HUES6 (cell line): ENCODE data around the gene SEC23B.
A peak's percentile ranks its signal among the peaks of the same experiment; 100 is the strongest.

ENCODE experiments used
- H3K27ac ChIP-seq: 2 replicates; pipeline ENCODE4 v1.7.0; 2013; ENCODE audit warnings: low read depth, mild to moderate bottlenecking, low read length, inconsistent platforms
- H3K27me3 ChIP-seq: 2 replicates; pipeline ENCODE4 v1.6.1; 2013; ENCODE audit warnings: low read length; ENCODE audit not compliant: control insufficient read depth, insufficient read depth
- H3K36me3 ChIP-seq: 2 replicates; pipeline ENCODE4 v1.6.1; 2013; ENCODE audit warnings: low read length; ENCODE audit not compliant: control insufficient read depth, insufficient read depth
- H3K4me1 ChIP-seq: 2 replicates; pipeline ENCODE4 v1.6.1; 2013; ENCODE audit warnings: low read length; ENCODE audit not compliant: control insufficient read depth, insufficient read depth
- H3K4me3 ChIP-seq: 2 replicates; pipeline ENCODE4 v1.5.1; 2013; ENCODE audit warnings: low read depth, low read length
- H3K9ac ChIP-seq: one replicate; pipeline ENCODE4 v1.6.1; 2013; ENCODE audit warnings: mild to moderate bottlenecking, low read length
- H3K9me3 ChIP-seq: 2 replicates; pipeline ENCODE4 v1.6.1; 2013; ENCODE audit warnings: low read depth, low read length; ENCODE audit not compliant: control insufficient read depth, insufficient read depth

The SEC23B gene

GRCh38 chr20:18588574-18588933 lies 80.8 kb downstream of the SEC23B start:
- Histone ChIP-seq H3K36me3 (no peaks in the 10 kb centered on the region; the same call in 1 of the 2 replicates), H3K4me3 (peak overlapping the region; percentile 90), H3K4me1 (peaks cover 38% of the 10 kb centered on the region), H3K9ac (peak overlapping the region; percentile 84), H3K27ac (peak overlapping the region; percentile 29; the same call in 1 of the 2 replicates), H3K27me3 (no peaks in the 10 kb centered on the region), H3K9me3 (peaks cover 4% of the 10 kb centered on the region; the same call in 1 of the 2 replicates)

- Histone ChIP-seq H3K4me3 (peak overlapping the region; percentile 90; the same call in 1 of the 2 replicates), H3K9me3 (peaks cover 4% of the 10 kb centered on the region; the same call in 1 of the 2 replicates), H3K36me3 (peaks cover 8% of the 10 kb centered on the region), H3K4me1 (peaks cover 33% of the 10 kb centered on the region), H3K27me3 (no peaks in the 10 kb centered on the region), H3K9ac (no peak overlapping the region), H3K27ac (no peak overlapping the region)
These were observed 82.4 kb downstream of the SEC23B start for GRCh38 chr20:18589941-18590674.

- no peaks in the 10 kb centered on the region for H3K27me3 ChIP-seq
- H3K9ac ChIP-seq: no peak overlapping the region
- no peaks in the 10 kb centered on the region for H3K9me3 ChIP-seq
- H3K36me3 ChIP-seq: peaks cover 32% of the 10 kb centered on the region
- H3K4me1 ChIP-seq: peaks cover 8% of the 10 kb centered on the region; the same call in 1 of the 2 replicates
- no peak overlapping the region for H3K27ac ChIP-seq
- no peak overlapping the region for H3K4me3 ChIP-seq
These were observed 88.5 kb downstream of the SEC23B start for GRCh38 chr20:18596270-18596669.

- H3K4me3 ChIP-seq: no peak overlapping the region
- H3K9ac ChIP-seq: no peak overlapping the region
- no peaks in the 10 kb centered on the region for H3K4me1 ChIP-seq
- H3K9me3 ChIP-seq: no peaks in the 10 kb centered on the region
- no peaks in the 10 kb centered on the region for H3K36me3 ChIP-seq
- no peak overlapping the region for H3K27ac ChIP-seq
- no peaks in the 10 kb centered on the region for H3K27me3 ChIP-seq
These were observed 102.0 kb downstream of the SEC23B start for GRCh38 chr20:18609741-18610140.
